SK-N-SH treated with all-trans-retinoic acid at 6 μM for 48 hours (cell line): ENCODE results near the gene FCRLB.

Experiments
- ATAC-seq: fragments of 200-7000 bp; cut with Tn5 transposase; 3 replicates; pipeline ENCODE4 v1.9.1; 2020; ENCODE audit warnings: mild to moderate bottlenecking, moderate library complexity
- ARNTL ChIP-seq: fragments of 450-650 bp; formaldehyde crosslinking; IDR thresholded peaks from 2 replicates; pipeline ENCODE4 v1.5.0; 2020; ENCODE audit warnings: low read depth, mild to moderate bottlenecking, moderate library complexity, borderline replicate concordance
- BACH2 ChIP-seq: fragments of 250-450 bp; sonication (Bioruptor Pico); IDR thresholded peaks from 2 replicates; pipeline ENCODE4 v1.9.0; 2021; ENCODE audit warnings: mild to moderate bottlenecking, borderline replicate concordance
- CREB5 ChIP-seq: fragments of 250-450 bp; sonication (Bioruptor Pico); IDR thresholded peaks from 2 replicates; pipeline ENCODE4 v1.5.1; 2020; ENCODE audit warnings: low read depth, mild to moderate bottlenecking, moderate library complexity
- CSDC2 ChIP-seq: fragments of 250-450 bp; sonication (Bioruptor Pico); IDR thresholded peaks from 2 replicates; pipeline ENCODE4 v1.5.0; 2020; ENCODE audit warnings: mild to moderate bottlenecking, moderate library complexity
- ESRRG ChIP-seq: fragments of 250-450 bp; sonication (Bioruptor Pico); IDR thresholded peaks from 2 replicates; pipeline ENCODE4 v1.6.1; 2021; ENCODE audit warnings: mild to moderate bottlenecking
- ISL1 ChIP-seq: fragments of 250-450 bp; sonication (Bioruptor Pico); IDR thresholded peaks from 2 replicates; pipeline ENCODE4 v2.1.2; 2022; ENCODE audit warnings: mild to moderate bottlenecking, moderate library complexity
- OSR1 ChIP-seq: fragments of 250-450 bp; sonication (Bioruptor Pico); IDR thresholded peaks from 2 replicates; pipeline ENCODE4 v1.8.0; 2022; ENCODE audit warnings: moderate library complexity, mild to moderate bottlenecking, inconsistent platforms
- PATZ1 ChIP-seq: fragments of 250-450 bp; sonication (Bioruptor Pico); IDR thresholded peaks from 2 replicates; pipeline ENCODE4 v1.8.0; 2020; ENCODE audit warnings: mild to moderate bottlenecking, moderate library complexity, borderline replicate concordance
- POU6F1 ChIP-seq: fragments of 250-450 bp; sonication (Bioruptor Pico); IDR thresholded peaks from 2 replicates; pipeline ENCODE4 v1.8.0; 2021; ENCODE audit warnings: low read depth, mild to moderate bottlenecking, moderate library complexity, borderline replicate concordance
- PPARA ChIP-seq: fragments of 250-450 bp; sonication (Bioruptor Pico); IDR thresholded peaks from 2 replicates; pipeline ENCODE4 v1.5.0; 2020; ENCODE audit warnings: mild to moderate bottlenecking, borderline replicate concordance
- RARB ChIP-seq: fragments of 250-450 bp; sonication (Bioruptor Pico); IDR thresholded peaks from 2 replicates; pipeline ENCODE4 v1.8.0; 2021; ENCODE audit warnings: mild to moderate bottlenecking, moderate library complexity
- TOX ChIP-seq: fragments of 250-450 bp; sonication (Bioruptor Pico); IDR thresholded peaks from 2 replicates; pipeline ENCODE4 v1.8.0; 2021; ENCODE audit warnings: mild to moderate bottlenecking, moderate library complexity, borderline replicate concordance
- TSHZ2 ChIP-seq: fragments of 250-450 bp; sonication (Bioruptor Pico); IDR thresholded peaks from 2 replicates; pipeline ENCODE4 v1.5.0; 2020; ENCODE audit warnings: mild to moderate bottlenecking, moderate library complexity
- ZC3H10 ChIP-seq: fragments of 250-450 bp; sonication (Bioruptor Pico); IDR thresholded peaks from 2 replicates; pipeline ENCODE4 v1.5.1; 2021; ENCODE audit warnings: mild to moderate bottlenecking, moderate library complexity
- ZFP3 ChIP-seq: fragments of 250-450 bp; sonication (Bioruptor Pico); IDR thresholded peaks from 2 replicates; pipeline ENCODE4 v1.5.0; 2020; ENCODE audit warnings: mild to moderate bottlenecking, moderate library complexity
- ZFP30 ChIP-seq: fragments of 450-650 bp; formaldehyde crosslinking; IDR thresholded peaks from 2 replicates; pipeline ENCODE4 v1.5.0; 2022; ENCODE audit warnings: mild to moderate bottlenecking, moderate library complexity
- ZNF70 ChIP-seq: fragments of 450-650 bp; formaldehyde crosslinking; IDR thresholded peaks from 2 replicates; pipeline ENCODE4 v1.5.0; 2020; ENCODE audit warnings: mild to moderate bottlenecking, moderate library complexity
- ZNF8 ChIP-seq: fragments of 450-650 bp; formaldehyde crosslinking; IDR thresholded peaks from 2 replicates; pipeline ENCODE4 v1.5.0; 2020; ENCODE audit warnings: mild to moderate bottlenecking, moderate library complexity

The FCRLB gene

GRCh38 chr1:161676958-161677689 lies 44.2 kb upstream of the FCRLB start:
- ATAC-seq, result no peak

GRCh38 chr1:161678500-161678899 lies 42.8 kb upstream of the FCRLB start:
- TF ChIP-seq ZC3H10, result no peak
- no peak for TF ChIP-seq ZFP30 (CRISPR knock-in tag)
- no peak for TF ChIP-seq ZFP3 (CRISPR knock-in tag)
- no peak for TF ChIP-seq ARNTL (CRISPR knock-in tag)
- no peak for TF ChIP-seq OSR1
- TF ChIP-seq CSDC2 (CRISPR knock-in tag), result no peak
- TF ChIP-seq BACH2 (CRISPR knock-in tag), result no peak
- no peak for TF ChIP-seq CREB5 (CRISPR knock-in tag)
- TF ChIP-seq RARB (CRISPR knock-in tag), result no peak
- TF ChIP-seq, all 23 proteins: peak for 0
- ATAC-seq, result no peak

More at GRCh38 chr1:161676958-161677689, 44.2 kb upstream of the FCRLB start:
- TF ChIP-seq ARNTL (CRISPR knock-in tag) (no peak), CREB5 (CRISPR knock-in tag) (no peak), ZFP3 (CRISPR knock-in tag) (no peak), ISL1 (no peak), TSHZ2 (CRISPR knock-in tag) (no peak), ZNF70 (CRISPR knock-in tag) (no peak), PATZ1 (CRISPR knock-in tag) (no peak), OSR1 (no peak), ESRRG (CRISPR knock-in tag) (no peak)

- TF ChIP-seq PPARA (CRISPR knock-in tag), result no peak
- no peak for TF ChIP-seq ZFP30 (CRISPR knock-in tag)
- TF ChIP-seq ESRRG (CRISPR knock-in tag), result no peak
- no peak for TF ChIP-seq ZNF8
- no peak for TF ChIP-seq ZNF70 (CRISPR knock-in tag)
- no peak for TF ChIP-seq TOX
- TF ChIP-seq ISL1, result no peak
- no peak for TF ChIP-seq BACH2 (CRISPR knock-in tag)
- TF ChIP-seq CSDC2 (CRISPR knock-in tag), result no peak
- ATAC-seq, result no peak
Measured at GRCh38 chr1:161681879-161682278, 39.5 kb upstream of the FCRLB start.

- no peak for TF ChIP-seq ZFP3 (CRISPR knock-in tag)
- no peak for TF ChIP-seq ZC3H10
- no peak for TF ChIP-seq TSHZ2 (CRISPR knock-in tag)
- TF ChIP-seq POU6F1 (CRISPR knock-in tag), result no peak
- TF ChIP-seq PPARA (CRISPR knock-in tag), result no peak
- ATAC-seq, result no peak
Measured at GRCh38 chr1:161688946-161689345, 32.4 kb upstream of the FCRLB start.
